Activated CD4-positive, alpha-beta T cell treated with anti-CD3 and anti-CD28 coated beads for 48 hours (primary cell): ENCODE measurements around the gene SIGLEC7.

Experiments
- DNase-seq: peaks from one replicate; pipeline ENCODE4 v3.0.0-alpha.2; 2020

The SIGLEC7 gene

DNA sequence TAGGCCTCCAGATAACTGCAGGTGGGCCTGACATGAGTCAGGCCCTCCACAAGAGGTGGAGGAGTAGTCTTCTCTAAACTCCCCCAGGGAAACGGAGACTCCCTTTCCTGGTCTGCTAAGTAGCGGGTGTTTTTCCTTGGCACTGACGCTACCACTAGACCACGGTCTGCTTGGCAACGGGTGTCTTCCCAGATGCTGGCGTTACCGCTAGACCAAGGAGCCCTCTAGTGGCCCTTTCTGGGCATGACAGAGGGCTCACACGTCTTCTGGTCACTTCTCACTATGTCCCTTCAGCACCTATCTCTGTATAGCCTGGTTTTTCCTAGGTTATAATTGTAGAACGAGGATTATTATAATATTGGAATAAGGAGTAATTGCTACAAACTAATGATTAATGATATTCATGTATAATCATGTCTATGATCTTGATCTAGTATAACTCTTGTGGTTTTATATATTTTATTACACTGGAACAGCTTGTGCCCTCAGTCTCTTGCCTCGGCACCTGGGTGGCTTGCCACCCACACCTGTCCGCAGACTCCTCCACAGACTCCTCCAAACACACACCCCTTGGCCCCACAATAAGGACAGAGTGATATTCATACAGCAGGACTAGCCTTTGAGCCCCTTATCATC, 27.3 kb downstream of the SIGLEC7 start:
- peak; percentile 72 for DNase-seq

DNA sequence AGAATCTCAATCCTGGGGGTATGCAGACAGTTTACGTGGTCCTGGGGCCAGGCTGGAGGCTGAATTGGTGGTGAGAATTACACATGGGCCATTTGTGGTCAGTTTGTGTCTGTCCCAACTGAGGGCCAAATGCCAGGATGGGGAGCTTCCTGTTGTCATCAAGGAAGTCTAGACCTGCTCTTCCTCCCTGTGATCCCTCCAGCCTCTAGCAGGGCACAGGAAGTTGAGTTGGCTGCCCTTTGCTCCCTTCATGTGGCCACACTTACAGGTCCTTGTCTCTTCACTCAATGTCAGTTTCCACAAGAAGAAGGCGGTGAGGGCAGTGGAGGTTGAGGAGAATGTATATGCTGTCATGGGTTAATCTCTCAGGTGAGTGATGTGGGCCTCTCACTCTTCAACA, 30.1 kb downstream of the SIGLEC7 start:
- no peak for DNase-seq

DNA sequence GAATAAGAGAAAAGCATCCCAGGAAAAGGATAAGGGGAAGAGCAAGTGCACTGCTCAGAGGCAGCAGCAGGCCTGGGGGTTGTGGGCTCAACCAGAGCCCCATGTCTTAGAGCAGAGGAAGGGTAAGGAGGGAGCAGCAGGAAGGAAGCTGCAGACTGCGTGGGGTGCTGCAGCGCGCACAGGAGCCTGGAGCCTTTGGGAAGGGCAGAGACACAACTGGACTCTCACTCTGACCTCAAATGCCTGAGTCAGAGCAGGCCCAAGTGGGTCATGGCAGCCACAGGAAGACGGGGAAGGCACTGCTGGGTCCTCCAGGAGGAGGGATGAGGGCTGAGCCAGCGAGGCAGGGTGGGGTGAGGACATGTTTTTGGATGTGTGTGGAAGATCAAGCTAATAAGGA, 31.6 kb downstream of the SIGLEC7 start:
- no peak for DNase-seq

DNA sequence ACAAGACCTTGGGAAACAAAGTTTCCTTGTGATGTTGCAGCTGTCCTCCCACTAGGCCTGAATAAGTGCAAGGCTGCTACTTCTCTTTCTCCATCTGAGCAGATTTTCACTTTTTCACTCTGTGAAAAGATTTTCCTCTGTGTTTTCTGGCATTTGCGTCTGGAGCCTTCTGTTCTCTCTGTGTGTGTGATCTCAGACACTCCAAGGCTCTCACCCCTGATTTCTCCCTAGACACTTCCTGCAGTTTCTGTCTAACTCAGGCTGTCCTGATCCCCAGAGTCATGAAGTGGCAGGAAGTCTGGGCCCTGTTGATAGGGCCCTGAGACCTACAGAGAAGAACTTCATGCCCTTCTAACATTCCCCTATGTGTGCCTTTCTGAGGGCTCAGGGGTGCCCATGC, 37.2 kb downstream of the SIGLEC7 start:
- DNase-seq: no peak

DNA sequence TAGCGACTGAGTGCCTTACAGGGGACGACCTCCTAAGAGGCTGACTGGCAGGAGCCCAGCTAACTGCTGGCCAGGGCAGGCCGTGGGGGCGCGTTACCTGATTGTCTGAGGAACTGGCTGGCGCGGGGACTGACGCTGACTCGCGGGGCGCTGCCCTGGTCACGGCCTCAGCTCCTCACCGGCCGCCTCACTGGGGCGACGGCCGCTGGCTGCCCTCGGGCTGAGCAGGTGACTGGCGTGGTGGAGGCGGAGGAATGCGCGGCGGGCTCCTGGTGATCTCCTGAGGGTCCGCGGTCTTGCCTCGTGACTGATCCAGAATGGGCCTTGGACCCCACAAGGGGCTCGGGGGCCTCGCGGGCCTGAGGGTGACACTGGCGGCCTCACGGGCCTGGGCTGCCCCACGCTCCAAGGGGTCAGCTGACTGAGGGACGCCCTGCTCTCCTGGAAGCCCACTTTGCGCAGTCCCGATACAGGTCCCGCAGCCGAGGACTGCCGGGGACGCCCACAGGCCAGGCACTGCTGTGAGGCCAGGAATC, 39.3 kb downstream of the SIGLEC7 start:
- DNase-seq: no peak

DNA sequence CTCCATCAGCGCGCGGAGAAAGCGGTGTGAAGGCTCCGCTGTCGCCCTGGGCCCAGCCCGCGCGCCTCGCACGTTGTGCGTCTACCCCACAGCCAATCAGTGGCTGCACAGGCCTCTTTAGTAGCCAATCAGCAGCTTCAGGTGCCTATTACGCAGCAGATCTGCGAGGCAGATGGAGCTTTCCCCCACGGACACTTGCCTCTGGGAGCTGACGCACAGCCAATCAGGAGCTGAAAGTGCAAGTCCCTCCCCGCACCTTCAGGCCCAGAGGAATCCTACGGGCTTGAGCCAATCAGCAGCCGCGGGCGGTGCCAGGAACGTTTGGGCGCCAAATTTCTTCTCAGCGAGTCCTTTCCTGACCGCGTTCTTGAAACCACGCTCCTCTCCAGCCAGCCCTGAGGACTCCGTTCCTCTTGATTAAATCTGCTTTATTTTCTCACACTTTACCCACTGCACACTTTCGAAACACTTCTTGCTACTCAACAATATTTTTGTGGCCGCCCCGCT, 39.9 kb downstream of the SIGLEC7 start:
- DNase-seq: peak; percentile 63

DNA sequence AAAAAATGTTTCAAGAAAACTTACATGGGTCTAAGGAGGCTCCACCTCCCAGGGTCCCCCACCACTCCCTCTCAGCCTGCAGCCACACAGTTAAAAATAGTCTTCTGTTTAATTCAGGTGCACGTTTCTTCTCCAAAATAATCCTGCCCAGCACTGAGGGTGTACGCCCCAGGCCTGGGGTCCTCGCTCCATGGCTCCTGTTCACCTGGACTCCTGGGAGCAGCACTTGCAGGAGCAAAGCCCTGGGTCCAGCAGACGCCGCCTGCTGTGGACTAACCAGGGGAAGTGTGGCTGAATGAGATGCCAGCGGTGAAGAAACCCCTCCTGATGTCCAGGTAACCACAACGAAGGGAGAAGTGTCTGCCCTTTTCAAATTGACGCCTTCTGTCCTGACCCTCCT, 41.5 kb downstream of the SIGLEC7 start:
- DNase-seq: no peak

DNA sequence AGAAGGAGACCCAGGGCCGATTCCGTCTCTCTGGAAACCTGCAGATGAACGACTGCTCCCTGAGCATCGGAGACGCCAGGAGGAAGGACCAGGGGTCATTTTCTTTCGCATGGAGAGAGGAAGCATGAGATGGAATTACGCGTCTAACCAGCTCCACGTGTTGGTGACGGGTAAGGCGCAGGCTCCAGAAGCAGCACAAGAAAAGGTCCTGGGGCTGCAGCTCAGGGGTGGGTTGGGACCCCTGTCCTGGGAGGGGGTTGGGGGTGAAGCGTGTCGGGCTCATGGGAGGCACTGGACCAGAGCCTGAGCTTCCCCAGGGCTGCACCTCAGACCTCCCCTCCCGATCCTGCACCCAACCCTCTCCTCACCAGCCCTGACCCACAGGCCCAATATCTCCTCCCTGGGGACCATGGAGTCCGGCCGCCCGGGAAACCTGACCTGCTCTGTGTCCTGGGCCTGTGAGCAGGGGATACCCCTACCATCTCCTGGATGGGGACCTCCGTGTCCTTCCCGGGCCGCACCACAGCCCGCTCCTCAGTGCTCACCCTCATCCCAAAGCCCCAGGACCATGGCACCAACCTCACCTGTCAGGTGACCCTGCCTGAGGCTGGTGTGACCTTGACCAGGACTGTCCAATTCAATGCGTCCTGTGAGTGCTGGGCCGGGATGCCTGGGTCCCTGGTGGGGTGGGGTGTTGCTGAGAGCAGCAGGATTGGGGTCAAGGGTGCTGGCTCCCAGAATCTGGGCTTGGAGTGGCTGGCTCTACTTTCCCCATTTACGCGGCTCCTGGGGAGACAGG, 43.2 kb downstream of the SIGLEC7 start:
- DNase-seq: no peak

DNA sequence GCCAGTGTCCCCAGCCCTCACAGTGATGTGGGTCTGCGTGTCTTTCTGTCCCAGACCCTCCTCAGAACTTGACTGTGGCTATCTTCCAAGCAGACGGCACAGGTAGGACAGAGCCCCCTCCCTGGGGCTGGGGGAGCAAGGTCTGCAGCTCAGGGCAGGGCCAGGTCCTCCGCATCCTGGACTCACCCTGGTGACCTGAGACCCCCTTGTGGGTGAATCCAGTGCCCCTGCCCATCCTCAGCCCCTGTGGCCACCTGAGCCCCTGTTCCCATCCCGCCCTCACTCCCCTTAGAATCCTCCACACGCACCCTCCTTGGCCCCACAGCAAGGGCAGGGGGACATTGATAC, 43.7 kb downstream of the SIGLEC7 start:
- no peak for DNase-seq

DNA sequence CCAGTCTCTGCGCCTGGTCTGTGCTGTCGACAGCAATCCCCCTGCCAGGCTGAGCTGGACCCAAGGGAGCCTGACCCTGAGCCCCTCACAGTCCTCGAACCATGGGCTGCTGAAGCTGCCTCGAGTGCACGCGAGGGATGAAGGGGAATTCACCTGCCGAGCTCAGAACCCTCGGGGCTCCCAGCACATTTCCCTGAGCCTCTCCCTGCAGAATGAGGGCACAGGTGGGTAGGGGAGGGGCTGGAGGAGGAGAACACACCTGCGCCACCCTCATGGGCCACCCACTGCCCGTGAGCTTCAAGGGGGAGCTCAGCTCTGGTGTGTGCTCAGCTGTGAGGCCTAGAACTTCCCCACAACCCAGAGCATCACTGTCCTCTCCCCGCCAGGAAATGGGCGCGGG, 44.2 kb downstream of the SIGLEC7 start:
- no peak for DNase-seq

DNA sequence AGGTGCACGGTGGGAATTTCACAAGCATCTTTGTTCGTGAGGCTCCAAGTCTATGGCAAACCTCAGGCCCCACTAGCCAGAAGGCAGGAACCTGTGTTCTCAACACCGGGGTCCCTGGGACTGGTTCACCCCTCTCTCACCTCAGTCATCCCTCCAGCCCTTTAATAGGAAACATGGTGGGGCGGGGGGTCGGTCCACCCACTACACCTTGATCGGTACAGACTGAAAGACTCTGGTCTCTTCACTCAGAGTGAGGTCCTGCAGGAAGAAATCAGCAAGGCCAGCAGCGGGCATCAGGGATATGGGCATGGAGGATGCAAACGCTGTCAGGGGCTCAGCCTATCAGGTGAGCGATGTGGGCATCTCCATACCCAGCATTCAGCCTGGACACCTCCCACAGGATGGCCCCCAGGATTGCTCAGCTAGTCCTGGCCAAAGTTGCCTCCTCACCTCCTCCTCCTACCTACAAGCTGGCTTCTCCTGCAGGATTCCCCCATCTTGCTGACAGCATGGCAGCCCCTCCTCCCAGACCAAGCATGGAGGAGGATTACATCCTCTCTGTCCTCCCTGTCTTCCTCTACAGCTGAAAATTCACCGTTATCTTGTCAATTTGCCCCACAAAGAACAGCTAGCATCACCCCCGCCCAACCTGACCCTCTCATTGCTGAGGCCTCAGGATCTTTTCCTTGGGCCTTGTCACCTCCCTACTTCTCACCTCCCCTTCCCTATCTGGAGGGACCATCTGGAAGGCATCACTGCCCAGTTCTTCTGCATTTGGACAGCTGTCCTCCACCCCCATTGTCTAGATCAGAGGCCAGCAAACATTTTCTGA, 45.5 kb downstream of the SIGLEC7 start:
- DNase-seq: no peak

DNA sequence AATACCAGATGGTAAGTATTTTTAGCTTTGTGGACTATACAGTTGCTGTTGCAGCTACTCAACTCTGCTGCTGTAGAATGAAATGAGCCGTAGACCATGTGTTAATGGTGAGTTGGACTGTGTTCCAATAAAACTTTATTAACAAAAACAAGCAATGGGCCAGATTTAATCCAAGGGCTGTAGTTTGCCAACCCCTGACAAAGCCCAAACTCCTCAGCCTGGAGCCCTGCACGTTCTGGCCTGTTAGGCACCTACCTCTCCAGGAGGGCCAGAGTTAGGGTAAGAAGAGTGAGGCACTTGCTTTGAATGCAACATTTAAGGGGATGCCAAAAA, 46.1 kb downstream of the SIGLEC7 start:
- no peak for DNase-seq

DNA sequence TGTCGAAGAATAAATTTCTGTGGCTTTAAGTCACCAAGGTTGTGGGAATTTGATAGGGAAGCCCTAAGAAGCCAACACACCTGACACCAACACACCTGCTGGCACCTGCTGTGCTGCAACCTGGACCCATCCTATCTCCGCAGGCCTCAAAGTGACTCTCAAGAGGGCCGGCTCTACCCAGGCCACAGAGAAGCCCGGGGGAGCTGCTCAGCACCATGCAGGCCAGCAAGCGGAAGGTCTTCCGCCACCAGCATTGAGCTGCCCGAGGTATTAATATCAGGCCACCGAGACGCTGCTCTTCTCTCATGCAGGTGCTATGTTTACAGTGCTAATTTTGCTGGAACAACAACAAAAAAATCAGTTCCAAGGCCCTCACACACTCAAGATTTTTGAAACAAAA, 50.6 kb downstream of the SIGLEC7 start:
- no peak for DNase-seq

DNA sequence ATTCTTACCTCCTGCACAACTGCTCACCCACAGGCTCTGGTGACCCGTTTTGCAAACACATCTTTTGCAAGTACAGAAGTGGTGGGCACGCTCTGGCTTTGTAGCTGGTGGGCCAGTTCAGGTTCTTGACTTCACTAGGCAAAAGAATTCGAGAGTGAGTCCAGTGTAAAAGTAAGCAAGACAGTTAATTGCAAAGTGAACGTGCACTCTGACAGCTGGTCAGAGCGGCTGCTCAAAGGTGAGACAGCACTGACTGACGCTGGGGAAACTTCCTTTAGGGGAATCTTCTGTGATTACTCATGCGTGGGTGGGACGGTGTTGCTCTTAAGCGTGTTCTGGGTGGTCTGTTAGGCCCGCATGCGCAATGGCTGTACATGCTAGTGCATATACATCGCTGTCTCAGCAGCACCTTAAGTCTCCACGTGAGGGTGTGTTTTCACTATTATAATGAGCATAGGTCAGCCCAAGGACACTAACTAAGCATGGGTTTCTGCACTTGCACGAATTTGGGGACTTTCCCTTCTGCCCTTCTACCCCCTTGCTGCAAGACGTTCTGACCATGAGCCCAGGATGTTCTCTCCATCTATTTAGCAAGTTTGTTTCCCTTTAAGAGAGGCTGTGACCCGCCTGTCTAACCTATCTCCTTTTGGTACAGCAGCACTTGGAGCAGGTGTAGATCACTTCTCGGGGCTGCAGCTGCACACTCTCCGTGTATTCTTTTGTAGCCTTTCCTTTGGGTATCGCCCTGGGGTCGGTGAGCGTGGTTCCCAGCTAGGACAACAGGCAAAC, 52.6 kb downstream of the SIGLEC7 start:
- DNase-seq: no peak

DNA sequence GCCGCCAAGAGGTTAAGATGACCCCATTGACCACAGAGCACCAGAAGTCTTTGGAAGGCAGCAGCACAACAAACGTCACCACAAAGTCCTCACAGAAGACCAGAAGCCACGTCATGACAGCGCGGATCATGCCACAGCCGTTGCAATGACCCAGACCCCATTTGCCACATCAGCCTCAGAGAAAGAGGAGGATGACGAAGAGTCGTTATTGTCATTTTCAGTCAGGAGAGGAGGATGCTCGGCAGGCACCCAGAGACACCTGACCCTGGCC, 53.1 kb downstream of the SIGLEC7 start:
- DNase-seq: no peak

DNA sequence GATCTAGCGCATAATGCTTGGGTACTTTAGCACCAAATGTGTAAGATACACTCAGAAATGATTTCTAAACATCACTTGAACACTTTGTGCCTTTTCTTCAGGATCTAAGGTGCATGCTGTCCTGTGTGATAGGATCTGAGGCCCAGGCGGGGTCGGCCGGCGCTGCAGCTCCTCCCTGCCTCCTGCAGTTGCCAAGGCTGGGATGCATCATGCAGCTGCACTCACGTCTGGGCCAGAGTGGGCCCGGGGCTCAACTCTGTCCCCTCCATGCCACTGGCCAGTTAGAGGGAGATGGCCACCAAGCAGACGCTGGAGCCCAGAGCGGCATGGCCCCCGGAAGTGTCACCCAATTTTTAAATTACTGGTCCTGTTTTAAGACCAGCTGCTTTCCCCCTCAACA, 53.5 kb downstream of the SIGLEC7 start:
- DNase-seq: no peak

DNA sequence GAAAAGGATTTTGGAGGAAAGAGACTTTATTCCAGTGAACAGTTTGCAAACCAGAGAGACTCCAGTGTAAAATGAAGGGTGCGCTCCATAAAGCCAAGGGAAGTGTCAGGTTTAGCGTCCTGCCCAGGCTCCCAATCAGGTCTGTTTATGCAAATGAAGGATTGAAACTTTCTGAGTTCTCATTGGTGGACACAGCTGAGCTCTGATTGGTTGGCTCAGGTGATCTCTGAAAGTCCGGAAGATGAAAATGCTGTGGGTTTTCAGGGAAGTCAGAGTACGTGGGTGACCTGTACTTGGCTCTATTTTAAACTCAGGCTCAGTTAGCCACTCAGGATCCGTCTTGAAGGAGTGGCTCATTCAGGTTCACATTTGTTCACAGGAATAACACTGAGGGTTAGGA, 54.1 kb downstream of the SIGLEC7 start:
- no peak for DNase-seq

DNA sequence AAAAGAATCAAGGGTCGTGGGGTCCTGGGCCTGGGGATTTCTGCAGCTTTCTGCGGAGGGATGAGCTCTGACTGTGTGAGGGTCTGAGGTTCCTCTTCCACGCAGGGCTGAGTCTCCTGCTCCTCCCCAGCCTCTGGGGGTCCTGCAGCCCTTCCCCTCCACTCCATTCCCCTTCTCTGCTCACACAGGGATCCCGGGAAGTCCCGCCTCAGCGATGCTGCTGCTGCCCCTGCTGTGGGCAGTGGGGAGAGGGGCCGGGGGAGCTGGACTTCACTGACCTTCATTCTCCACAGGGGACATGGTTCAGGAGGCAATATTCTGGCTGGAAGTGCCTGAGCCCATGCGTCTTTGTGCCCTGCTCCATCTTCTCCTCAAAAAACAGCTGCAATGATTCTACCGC, 56.5 kb downstream of the SIGLEC7 start:
- DNase-seq: no peak

DNA sequence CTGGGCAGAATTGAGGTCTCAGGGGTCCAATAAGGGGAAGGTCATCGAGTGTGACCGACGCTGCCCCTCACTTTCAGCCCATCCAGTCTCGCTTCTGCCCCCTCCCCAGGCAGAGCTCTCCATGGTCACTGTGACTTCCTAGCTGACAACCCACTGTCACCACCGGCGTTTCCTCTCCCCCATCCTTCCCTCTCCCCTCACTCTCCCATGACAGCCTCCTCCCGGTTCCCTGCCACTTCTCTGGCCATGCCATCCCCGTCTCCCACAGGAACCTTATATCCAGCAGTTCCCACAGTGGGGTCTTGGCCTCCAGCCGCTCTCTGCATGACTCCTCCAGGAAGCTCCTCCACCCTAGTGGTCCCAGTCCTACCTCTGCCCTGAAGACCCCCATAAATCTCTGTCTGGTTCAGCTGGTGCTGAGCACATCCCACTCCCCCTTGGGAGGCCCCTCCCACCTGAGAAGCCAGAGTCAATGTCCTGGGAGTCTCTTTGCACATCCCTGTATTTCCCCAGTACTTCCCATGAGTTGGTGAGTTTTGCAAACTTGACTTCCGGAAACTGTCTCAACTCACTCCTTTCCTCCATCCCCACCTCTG, 58.1 kb downstream of the SIGLEC7 start:
- DNase-seq: no peak

DNA sequence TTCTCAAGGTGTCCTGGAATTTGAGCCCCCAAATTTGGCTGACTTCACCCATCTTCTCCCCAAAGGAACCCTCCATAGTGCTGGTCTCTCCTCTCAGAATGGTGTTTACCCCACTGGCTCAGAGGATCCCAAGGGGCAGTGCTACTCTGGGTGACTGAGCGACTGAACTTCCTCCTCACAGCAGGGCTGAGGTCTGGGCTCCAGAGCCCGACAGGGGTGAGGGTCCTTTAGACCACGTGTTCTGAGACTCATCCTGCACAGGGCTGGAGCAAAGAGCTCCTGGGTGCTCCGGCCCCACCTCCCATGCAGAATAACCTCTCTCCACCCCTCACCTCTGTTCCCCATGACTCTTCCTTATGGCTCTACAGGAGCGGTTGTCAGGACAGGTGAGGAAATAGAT, 59.6 kb downstream of the SIGLEC7 start:
- DNase-seq: no peak
